Activated CD4-positive, alpha-beta memory T cell treated with anti-CD3 and anti-CD28 coated beads, Interleukin-2, amount 10 ng/mL, durations not matched to agents 7 days and 5 days (primary cell): ENCODE results near the gene SNX5. TPM values are rescaled to one million over a fixed set of nuclear protein-coding genes. Genes with fewer than 3 reads are reported as not detected.

Source experiments
- CTCF ChIA-PET: fragments of 350-600 bp; sonication (Branson Sonifier 250); formaldehyde crosslinking; loops from one replicate; lab custom pipeline; 2021; ENCODE audit warnings: antibody characterized with exemption, inconsistent platforms; lab: Charles Lee
- POLR2A ChIA-PET: fragments of 350-600 bp; sonication (Branson Sonifier 250); formaldehyde crosslinking; loops from one replicate; lab custom pipeline; 2021; ENCODE audit warnings: antibody characterized with exemption; lab: Charles Lee
- DNase-seq: peaks from one replicate; pipeline ENCODE4 v3.0.0-alpha.2; 2020
- H3K27ac Mint-ChIP-seq: one replicate; pipeline ENCODE4 v1.8.0; 2021; ENCODE audit warnings: mild to moderate bottlenecking, mixed read lengths
- H3K27me3 Mint-ChIP-seq: one replicate; pipeline ENCODE4 v1.8.0; 2021; ENCODE audit warnings: mixed read lengths
- H3K36me3 Mint-ChIP-seq: one replicate; pipeline ENCODE4 v1.8.0; 2021; ENCODE audit warnings: low read depth, mixed read lengths
- H3K4me1 Mint-ChIP-seq: one replicate; pipeline ENCODE4 v1.8.0; 2021; ENCODE audit warnings: mixed read lengths
- H3K4me3 Mint-ChIP-seq: one replicate; pipeline ENCODE4 v1.8.0; 2021; ENCODE audit warnings: mild to moderate bottlenecking, mixed read lengths
- H3K9me3 Mint-ChIP-seq: one replicate; pipeline ENCODE4 v1.8.0; 2021; ENCODE audit warnings: mixed read lengths
- total RNA-seq, 2 experiments: library from RNA; stranded (reverse); gene quantifications; one replicate each; pipeline ENCODE4 v1.2.3, GENCODE V29; 2021

The SNX5 gene
- total RNA-seq, result 100 to 1,000 TPM; 236 to 250 TPM

- ChIA-PET CTCF (interaction anchor here (0.9 to 1.7 kb wide), 2 partner anchors 12 to 28 kb away, joined by 3 to 4 read pairs; no protein-coding TSS in a partner anchor), POLR2A (interaction anchor here (0.9 to 15.3 kb wide), 16 partner anchors 15 to 538 kb away, joined by 3 to 353 read pairs (median 12); partner anchors contain the start of genes BFSP1, DSTN, KAT14 and PET117)
- Mint-ChIP-seq H3K9me3 (no peaks in the 10 kb centered on the region), H3K27ac (peak within 1 kb of the TSS; percentile 98), H3K4me1 (peaks cover 34% of the 10 kb centered on the region), H3K27me3 (no peaks in the 10 kb centered on the region), H3K4me3 (peak within 1 kb of the TSS; percentile 97), H3K36me3 (peaks cover 81% of the 10 kb centered on the region)
- DNase-seq, result peak; percentile 100
Observed at GRCh38 chr20:17968366-17969277, at the start of gene SNX5, which contains the start of gene MGME1. TSS of gene SNX5 (minus strand) at chr20:17968794. CDS start at chr20:17968425, 369 bp downstream. TSS of gene MGME1 (plus strand) at chr20:17969018. CDS start at chr20:17969860, 842 bp downstream.

GRCh38 chr20:18018100-18018499 is 49.5 kb upstream of the SNX5 start:
- POLR2A ChIA-PET, result no interaction called here
- Mint-ChIP-seq H3K36me3 (no peaks in the 10 kb centered on the region), H3K4me3 (no peak overlapping the region), H3K27ac (no peak overlapping the region), H3K9me3 (no peaks in the 10 kb centered on the region), H3K4me1 (no peaks in the 10 kb centered on the region), H3K27me3 (peaks cover 2% of the 10 kb centered on the region)
- no peak for DNase-seq
- CTCF ChIA-PET, result interaction anchor here (1.3 kb wide), 1 partner anchor 22 kb away, joined by 3 read pairs; no protein-coding TSS in a partner anchor

GRCh38 chr20:18016772-18017171 is 48.2 kb upstream of the SNX5 start:
- DNase-seq, result no peak
- H3K9me3 Mint-ChIP-seq, result no peaks in the 10 kb centered on the region
- H3K4me1 Mint-ChIP-seq, result no peaks in the 10 kb centered on the region
- no peak overlapping the region for H3K27ac Mint-ChIP-seq
- H3K4me3 Mint-ChIP-seq, result no peak overlapping the region
- POLR2A ChIA-PET, result interaction anchor here (1.4 kb wide), 1 partner anchor 16 kb away, joined by 3 read pairs; no protein-coding TSS in a partner anchor
- no peaks in the 10 kb centered on the region for H3K36me3 Mint-ChIP-seq
- CTCF ChIA-PET, result interaction anchor here (0.6 kb wide), 1 partner anchor 34 kb away, joined by 3 read pairs; no protein-coding TSS in a partner anchor
- peaks cover 2% of the 10 kb centered on the region for H3K27me3 Mint-ChIP-seq

GRCh38 chr20:18014411-18014810 is 45.8 kb upstream of the SNX5 start:
- H3K4me1 Mint-ChIP-seq, result no peaks in the 10 kb centered on the region
- POLR2A ChIA-PET, result no interaction called here
- no peak overlapping the region for H3K27ac Mint-ChIP-seq
- CTCF ChIA-PET, result interaction anchor here (0.6 kb wide), 1 partner anchor 146 kb away, joined by 3 read pairs; no protein-coding TSS in a partner anchor
- DNase-seq, result no peak
- H3K9me3 Mint-ChIP-seq, result no peaks in the 10 kb centered on the region
- no peaks in the 10 kb centered on the region for H3K36me3 Mint-ChIP-seq
- H3K27me3 Mint-ChIP-seq, result peaks cover 2% of the 10 kb centered on the region
- H3K4me3 Mint-ChIP-seq, result no peak overlapping the region

GRCh38 chr20:18012901-18013300 is 44.3 kb upstream of the SNX5 start:
- Mint-ChIP-seq H3K4me3 (no peak overlapping the region), H3K27ac (no peak overlapping the region), H3K36me3 (no peaks in the 10 kb centered on the region), H3K9me3 (no peaks in the 10 kb centered on the region), H3K27me3 (no peaks in the 10 kb centered on the region), H3K4me1 (no peaks in the 10 kb centered on the region)
- DNase-seq, result no peak
- ChIA-PET CTCF (no interaction called here), POLR2A (no interaction called here)

- DNase-seq, result no peak
- Mint-ChIP-seq H3K27ac (no peak overlapping the region), H3K27me3 (no peaks in the 10 kb centered on the region), H3K4me1 (no peaks in the 10 kb centered on the region), H3K9me3 (no peaks in the 10 kb centered on the region), H3K36me3 (no peaks in the 10 kb centered on the region), H3K4me3 (no peak overlapping the region)
- CTCF ChIA-PET, result no interaction called here
- POLR2A ChIA-PET, result no interaction called here
Observed at GRCh38 chr20:18011951-18012645, 43.5 kb upstream of the SNX5 start.

GRCh38 chr20:18011482-18011881 is 42.9 kb upstream of the SNX5 start:
- Mint-ChIP-seq H3K27ac (no peak overlapping the region), H3K4me1 (no peaks in the 10 kb centered on the region), H3K27me3 (no peaks in the 10 kb centered on the region), H3K36me3 (no peaks in the 10 kb centered on the region), H3K4me3 (no peak overlapping the region), H3K9me3 (no peaks in the 10 kb centered on the region)
- no peak for DNase-seq
- POLR2A ChIA-PET, result no interaction called here
- CTCF ChIA-PET, result no interaction called here

- Mint-ChIP-seq H3K4me3 (no peak overlapping the region), H3K4me1 (no peaks in the 10 kb centered on the region), H3K27me3 (no peaks in the 10 kb centered on the region), H3K27ac (no peak overlapping the region), H3K36me3 (no peaks in the 10 kb centered on the region), H3K9me3 (no peaks in the 10 kb centered on the region)
- ChIA-PET CTCF (no interaction called here), POLR2A (no interaction called here)
- no peak for DNase-seq
Observed at GRCh38 chr20:18009116-18009515, 40.5 kb upstream of the SNX5 start.

- CTCF ChIA-PET, result no interaction called here
- Mint-ChIP-seq H3K36me3 (no peaks in the 10 kb centered on the region), H3K27ac (no peak overlapping the region), H3K4me1 (no peaks in the 10 kb centered on the region), H3K4me3 (no peak overlapping the region), H3K9me3 (no peaks in the 10 kb centered on the region), H3K27me3 (no peaks in the 10 kb centered on the region)
- POLR2A ChIA-PET, result no interaction called here
- DNase-seq, result no peak
Observed at GRCh38 chr20:18007534-18008292, 39.1 kb upstream of the SNX5 start.

- Mint-ChIP-seq H3K9me3 (no peaks in the 10 kb centered on the region), H3K27me3 (no peaks in the 10 kb centered on the region), H3K36me3 (no peaks in the 10 kb centered on the region), H3K4me1 (no peaks in the 10 kb centered on the region), H3K4me3 (no peak overlapping the region), H3K27ac (no peak overlapping the region)
- ChIA-PET POLR2A (no interaction called here), CTCF (no interaction called here)
- no peak for DNase-seq
Observed at GRCh38 chr20:18006684-18007083, 38.1 kb upstream of the SNX5 start.

GRCh38 chr20:18005990-18006364 is 37.4 kb upstream of the SNX5 start:
- ChIA-PET POLR2A (no interaction called here), CTCF (no interaction called here)
- H3K4me3 Mint-ChIP-seq, result no peak overlapping the region
- H3K27me3 Mint-ChIP-seq, result no peaks in the 10 kb centered on the region
- no peaks in the 10 kb centered on the region for H3K4me1 Mint-ChIP-seq
- H3K36me3 Mint-ChIP-seq, result no peaks in the 10 kb centered on the region
- H3K27ac Mint-ChIP-seq, result no peak overlapping the region
- no peak for DNase-seq
- no peaks in the 10 kb centered on the region for H3K9me3 Mint-ChIP-seq

- no peak for DNase-seq
- POLR2A ChIA-PET, result no interaction called here
- no peaks in the 10 kb centered on the region for H3K9me3 Mint-ChIP-seq
- no peak overlapping the region for H3K27ac Mint-ChIP-seq
- no peaks in the 10 kb centered on the region for H3K36me3 Mint-ChIP-seq
- H3K4me3 Mint-ChIP-seq, result no peak overlapping the region
- CTCF ChIA-PET, result no interaction called here
- H3K4me1 Mint-ChIP-seq, result no peaks in the 10 kb centered on the region
- no peaks in the 10 kb centered on the region for H3K27me3 Mint-ChIP-seq
Observed at GRCh38 chr20:18005170-18005989, 36.8 kb upstream of the SNX5 start.
